OCI-M2 (cell line): ENCODE data around the gene CATSPERD.

Experiments
- DNase-seq: peaks from one replicate; lab custom pipeline; 2025; ENCODE audit not compliant: unreplicated experiment; lab: John Stamatoyannopoulos, UW

Gene CATSPERD

GRCh38 chr19:5784581-5785147 is 64.2 kb downstream of the CATSPERD start, which contains the start of gene PRR22:
Gene PRR22, minus strand, starts transcription at chr19:5784746. Its CDS starts 86 bp downstream, at chr19:5784660.
- no peak for DNase-seq

GRCh38 chr19:5785423-5785822 is 65.0 kb downstream of the CATSPERD start:
- DNase-seq, result no peak

- DNase-seq, result no peak
Observed at GRCh38 chr19:5786593-5787408, 66.4 kb downstream of the CATSPERD start.

GRCh38 chr19:5787409-5788182 is 67.2 kb downstream of the CATSPERD start:
- DNase-seq, result no peak

GRCh38 chr19:5788422-5788821 is 68.0 kb downstream of the CATSPERD start:
- DNase-seq, result no peak

GRCh38 chr19:5789351-5789761 is 68.9 kb downstream of the CATSPERD start:
- no peak for DNase-seq

- no peak for DNase-seq
Observed at GRCh38 chr19:5789886-5790558, 69.6 kb downstream of the CATSPERD start.

- DNase-seq, result peak; percentile 75
Observed at GRCh38 chr19:5790559-5791520, 70.4 kb downstream of the CATSPERD start, which contains the start of gene DUS3L. Gene DUS3L, minus strand, starts transcription at chr19:5791163. Its CDS starts 22 bp downstream, at chr19:5791141.

- no peak for DNase-seq
Observed at GRCh38 chr19:5792224-5792623, 71.8 kb downstream of the CATSPERD start.

GRCh38 chr19:5793188-5793587 is 72.8 kb downstream of the CATSPERD start:
- DNase-seq, result no peak

GRCh38 chr19:5795382-5795919 is 75.0 kb downstream of the CATSPERD start:
- DNase-seq, result no peak

- no peak for DNase-seq
Observed at GRCh38 chr19:5798244-5798643, 77.8 kb downstream of the CATSPERD start.

- no peak for DNase-seq
Observed at GRCh38 chr19:5799247-5800241, 79.1 kb downstream of the CATSPERD start.

GRCh38 chr19:5800361-5801270 is 80.2 kb downstream of the CATSPERD start:
- DNase-seq, result no peak

GRCh38 chr19:5801796-5802619 is 81.6 kb downstream of the CATSPERD start:
- no peak for DNase-seq

- DNase-seq, result no peak
Observed at GRCh38 chr19:5803441-5803751, 83.0 kb downstream of the CATSPERD start.
